ENCODE results near the gene UFSP1. TPM values are rescaled to one million over a fixed set of nuclear protein-coding genes. Genes with fewer than 3 reads are reported as not detected.
A peak's percentile ranks its signal among the peaks of the same experiment; 100 is the strongest.
"Not testable (repeated sequence)": the region's sequence is repeated elsewhere in the genome, so short reads cannot be mapped to it uniquely, and the experiment has no call there.

UFSP1 gene
- total RNA-seq, 1 donor from 2014 or later = 2.1 TPM

GRCh38 chr7:100865938-100866728 is 23.4 kb downstream of the UFSP1 start:
- intact Hi-C loops (cut with DNase I) = loop anchor here (2.0 kb wide), 1 partner anchor 27 kb away; no protein-coding TSS in a partner anchor
- no peak for DNase-seq (ENCODE audit: low spot score)

DNA sequence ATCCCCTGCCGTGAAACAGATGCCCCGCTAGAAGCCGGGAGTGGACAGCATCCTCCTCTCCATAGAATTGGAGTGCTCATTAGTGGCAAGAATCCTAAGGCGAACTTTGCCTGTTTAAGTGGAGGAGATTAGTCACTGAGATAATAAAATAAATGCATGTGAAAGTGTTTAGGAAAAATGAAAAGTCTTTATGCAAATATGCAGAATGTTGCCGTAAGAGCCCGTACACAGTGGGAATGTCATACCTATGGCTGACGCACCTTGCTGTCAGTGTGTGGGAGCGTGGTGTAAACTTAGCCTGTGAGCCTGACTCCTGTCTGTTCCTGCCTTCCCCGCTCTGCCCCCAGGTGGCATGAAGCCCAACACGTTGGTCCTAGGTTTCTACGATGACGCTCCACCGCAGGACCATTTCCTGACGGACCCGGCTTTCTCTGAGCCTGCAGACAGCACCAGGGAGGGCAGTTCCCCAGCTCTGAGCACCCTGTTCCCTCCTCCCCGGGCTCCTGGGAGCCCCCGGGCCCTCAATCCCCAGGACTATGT is 24.1 kb downstream of the UFSP1 start:
- intact Hi-C loops (cut with DNase I) = no loop called here
- no peak for DNase-seq (ENCODE audit: low spot score)

- intact Hi-C loops (cut with DNase I) = no loop called here
- DNase-seq (ENCODE audit: low spot score) = no peak
These were observed 25.2 kb downstream of the UFSP1 start for GRCh38 chr7:100864263-100864845.

- intact Hi-C loops (cut with DNase I) = no loop called here
- DNase-seq (ENCODE audit: low spot score) = no peak
These were observed 26.0 kb downstream of the UFSP1 start for GRCh38 chr7:100863406-100863950.

DNA sequence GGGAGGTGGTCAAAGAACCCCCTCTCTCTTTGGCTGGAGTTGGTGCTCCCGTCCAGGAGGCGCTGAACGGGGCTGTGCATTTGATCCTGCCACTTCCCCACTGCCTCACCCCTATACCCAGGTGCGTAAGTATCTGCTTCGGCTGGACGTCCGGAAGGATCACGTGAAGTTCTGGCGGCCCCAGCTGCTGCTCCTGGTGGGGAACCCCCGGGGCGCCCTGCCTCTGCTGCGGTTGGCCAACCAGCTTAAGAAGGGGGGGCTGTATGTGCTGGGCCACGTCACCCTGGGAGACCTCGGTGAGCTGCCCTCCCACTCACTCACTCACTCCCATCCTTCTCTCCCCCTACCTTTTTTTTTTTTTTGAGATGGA is 27.9 kb downstream of the UFSP1 start:
- intact Hi-C loops (cut with DNase I) = no loop called here
- DNase-seq (ENCODE audit: low spot score) = no peak

- no peak for DNase-seq (ENCODE audit: low spot score)
These were observed 28.6 kb downstream of the UFSP1 start for GRCh38 chr7:100860702-100861615.

GRCh38 chr7:100859856-100860255 is 29.7 kb downstream of the UFSP1 start:
- intact Hi-C loops (cut with DNase I) = no loop called here
- no peak for DNase-seq (ENCODE audit: low spot score)

More at GRCh38 chr7:100860702-100861615, 28.6 kb downstream of the UFSP1 start:
- intact Hi-C loops (cut with DNase I) = no loop called here

GRCh38 chr7:100856871-100857282 is 32.6 kb downstream of the UFSP1 start:
- intact Hi-C loops (cut with DNase I) = no loop called here
- DNase-seq (ENCODE audit: low spot score) = no peak

DNA sequence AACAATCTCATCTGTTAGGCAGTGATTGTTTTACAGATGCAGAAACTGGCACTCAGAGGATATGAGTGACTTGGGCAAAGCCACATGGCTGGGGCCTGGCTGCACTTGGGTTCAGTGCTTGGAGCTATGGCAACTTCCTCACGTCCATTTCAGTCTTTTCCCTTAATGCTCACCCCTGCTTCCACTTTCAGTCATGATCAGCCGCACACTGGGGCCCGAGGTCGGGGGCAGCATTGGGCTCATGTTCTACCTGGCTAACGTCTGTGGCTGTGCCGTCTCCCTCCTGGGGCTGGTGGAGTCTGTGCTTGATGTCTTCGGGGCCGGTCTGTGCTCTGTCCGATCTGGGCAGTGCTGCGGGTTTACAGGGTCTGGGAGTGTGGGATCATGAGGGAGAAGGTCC is 34.0 kb downstream of the UFSP1 start:
- DNase-seq (ENCODE audit: low spot score) = no peak
- intact Hi-C loops (cut with DNase I) = no loop called here

DNA sequence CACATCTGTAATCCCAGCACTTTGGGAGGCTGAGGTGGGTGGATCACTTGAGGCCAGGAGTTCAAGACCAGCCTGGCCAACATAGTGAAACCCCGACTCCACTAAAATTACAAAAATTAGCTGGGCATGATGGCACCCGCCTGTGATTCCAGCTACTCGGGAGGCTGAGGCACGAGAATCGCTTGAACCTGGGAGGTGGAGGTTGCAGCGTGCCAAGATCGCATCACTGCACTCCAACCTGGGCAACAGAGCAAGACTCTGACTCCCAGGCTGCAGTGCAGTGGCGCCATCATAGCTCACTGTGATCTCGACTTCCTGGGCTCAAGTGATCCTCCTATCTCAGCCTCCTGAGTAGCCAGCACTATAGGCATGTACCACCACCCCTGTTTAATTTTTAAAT is 34.6 kb downstream of the UFSP1 start:
- intact Hi-C loops (cut with DNase I); DNase-seq (ENCODE audit: low spot score): not testable (repeated sequence)

- intact Hi-C loops (cut with DNase I) = no loop called here
- no peak for DNase-seq (ENCODE audit: low spot score)
These were observed 35.2 kb downstream of the UFSP1 start for GRCh38 chr7:100854146-100854895.

- intact Hi-C loops (cut with DNase I) = loop anchor here (1.0 kb wide), 2 partner anchors 53 to 147 kb away; no protein-coding TSS in a partner anchor
- DNase-seq (ENCODE audit: low spot score) = peak; percentile 94
These were observed 37.3 kb downstream of the UFSP1 start, which contains the start of gene SLC12A9 for GRCh38 chr7:100852048-100852872. SLC12A9 (plus strand) TSS chr7:100852713; CDS start chr7:100854198, 1,485 bp downstream.

- DNase-seq (ENCODE audit: low spot score) = no peak
- intact Hi-C loops (cut with DNase I) = no loop called here
These were observed 42.2 kb downstream of the UFSP1 start for GRCh38 chr7:100847360-100847759.

DNA sequence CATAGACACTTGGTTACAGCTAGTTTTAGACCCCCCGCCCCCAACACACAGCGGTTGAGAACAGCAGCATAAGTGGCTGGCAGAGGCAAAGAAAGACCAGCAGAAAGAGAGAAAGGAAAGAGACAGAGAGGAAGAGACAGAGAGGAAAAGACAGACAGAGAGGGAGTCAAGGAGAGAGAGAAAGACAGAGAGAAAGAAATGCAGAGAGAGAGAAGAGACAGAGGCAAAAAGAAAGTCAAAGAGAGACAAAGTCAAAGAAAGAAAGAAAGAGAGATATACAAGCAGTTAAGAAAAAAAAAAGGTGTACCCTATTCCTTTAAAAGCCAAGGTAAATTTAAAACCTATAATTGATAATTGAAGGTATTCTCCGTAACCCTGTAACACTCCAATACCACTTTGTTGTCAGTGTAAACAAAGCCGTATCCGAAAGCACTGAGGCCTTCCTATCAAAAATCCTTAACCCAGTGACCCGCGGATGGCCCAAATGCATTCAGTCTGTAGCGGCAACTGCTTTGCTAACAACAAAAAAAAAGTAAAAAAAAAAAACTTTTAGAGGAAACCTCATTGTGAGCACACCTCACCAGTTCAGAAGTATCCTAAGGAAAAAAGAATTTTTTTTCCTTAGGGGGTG is 48.9 kb downstream of the UFSP1 start:
- intact Hi-C loops (cut with DNase I) = no loop called here
- DNase-seq (ENCODE audit: low spot score) = no peak

GRCh38 chr7:100839361-100839760 is 50.2 kb downstream of the UFSP1 start:
- intact Hi-C loops (cut with DNase I) = loop anchor here (2.0 to 5.0 kb wide), 3 partner anchors 15 to 37 kb away; partner anchors contain the start of gene TRIP6

More at GRCh38 chr7:100839361-100839760, 50.2 kb downstream of the UFSP1 start:
- DNase-seq (ENCODE audit: low spot score) = no peak

Data from cardiac septum (tissue), 1 donor.